GM20431 (cell line): ENCODE results near the gene CMPK2.

Experiments used
- in situ Hi-C: fragments of 300-500 bp; cut with MseI, MboI; formaldehyde crosslinking; loops from one replicate; pipeline ENCODE4 v1.15.0; 2020; ENCODE audit warnings: low sequenced_read_pairs; ENCODE audit not compliant: unreplicated experiment

The CMPK2 gene

GRCh38 chr2:6814869-6815268, 50.8 kb downstream of the CMPK2 start:
- in situ Hi-C loops: no loop called here

DNA sequence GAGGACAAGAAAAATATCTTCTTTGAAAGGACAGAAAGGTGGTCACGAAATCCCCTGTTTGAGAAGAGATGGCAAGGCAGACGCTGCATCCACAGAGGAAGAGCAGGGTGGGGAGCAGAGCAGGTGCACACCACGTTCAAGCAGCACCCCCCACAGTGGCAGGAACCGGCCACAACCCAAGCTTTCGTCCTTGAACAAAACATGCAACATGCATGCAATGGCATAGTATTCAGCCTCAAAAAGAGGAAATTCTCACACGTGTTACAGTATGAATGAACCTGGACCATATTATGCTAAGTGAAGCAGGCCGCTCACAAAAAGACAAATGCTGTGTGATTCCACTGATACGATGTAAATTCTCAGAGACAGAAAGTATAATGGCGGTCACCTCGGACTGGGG, 51.4 kb downstream of the CMPK2 start:
- in situ Hi-C loops: no loop called here

DNA sequence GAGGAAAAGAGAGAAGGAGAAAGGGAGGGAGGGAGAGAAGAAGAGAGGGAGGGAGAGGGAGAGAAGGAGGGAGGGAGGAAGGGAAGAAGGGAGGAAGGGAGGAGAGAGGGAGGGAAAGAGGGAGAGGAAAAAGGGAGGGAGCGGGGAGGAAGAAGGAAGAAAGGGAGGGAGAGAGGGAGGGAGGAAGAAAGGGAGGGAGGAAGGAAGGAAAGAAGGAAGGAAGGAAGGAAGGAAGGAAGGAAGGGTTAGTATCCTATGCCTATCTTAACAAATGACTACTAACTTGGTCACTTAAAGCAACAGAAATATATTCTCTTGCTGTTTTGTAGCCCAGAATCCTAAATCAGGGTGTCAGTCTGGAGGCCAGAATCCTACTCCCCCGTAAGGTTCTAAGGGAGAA, 52.1 kb downstream of the CMPK2 start:
- in situ Hi-C loops: no loop called here

GRCh38 chr2:6812857-6813530, 52.7 kb downstream of the CMPK2 start:
- in situ Hi-C loops: no loop called here

GRCh38 chr2:6810961-6811360, 54.7 kb downstream of the CMPK2 start:
- in situ Hi-C loops: no loop called here

- in situ Hi-C loops: no loop called here
Observed at GRCh38 chr2:6808426-6808825, 57.3 kb downstream of the CMPK2 start.

- in situ Hi-C loops: no loop called here
Observed at GRCh38 chr2:6806604-6807003, 59.1 kb downstream of the CMPK2 start.

DNA sequence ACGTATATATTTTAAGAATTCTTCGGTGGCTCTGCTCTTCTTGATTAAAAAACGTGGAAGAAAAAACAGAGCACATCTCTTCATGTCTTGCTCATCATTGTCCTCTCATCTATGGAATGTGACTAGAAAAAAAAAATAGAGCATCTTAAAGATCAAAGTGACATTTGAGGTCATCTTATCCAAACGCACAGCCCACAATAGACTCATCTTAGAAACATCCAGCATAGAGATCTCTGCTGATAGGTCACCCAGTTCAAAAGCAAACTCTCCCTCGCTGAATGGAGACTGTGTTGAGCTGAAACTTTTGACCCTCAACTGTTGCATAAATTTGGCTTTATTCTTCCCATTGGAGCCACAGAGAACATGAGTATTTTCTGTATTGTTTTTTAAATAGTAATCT, 65.2 kb downstream of the CMPK2 start:
- in situ Hi-C loops: no loop called here
